ENCODE results near the gene TIAM1.

- no peak for TF ChIP-seq POLR2A (IDR thresholded peaks at IDR 0.05)
- TF ChIP-seq CTCF (IDR thresholded peaks at IDR 0.05), result no peak
Observed at GRCh38 chr21:31382060-31382459, 38.0 kb upstream of the TIAM1 start.
